GM12878 (cell line): Measurements from ENCODE around the gene UQCRH.

Experiments used
- CREB1 ChIP-seq: IDR thresholded peaks from 2 replicates; pipeline ENCODE4 v1.6.1; 2012; ENCODE audit warnings: low read depth, mild to moderate bottlenecking, inconsistent platforms
- IRF4 ChIP-seq: IDR thresholded peaks from 2 replicates; pipeline ENCODE4 v1.6.1; 2011; ENCODE audit warnings: low read depth, low read length
- POLR2A ChIP-seq: IDR thresholded peaks from 2 replicates; pipeline ENCODE4 v1.6.1; 2011; ENCODE audit warnings: low read depth, mild to moderate bottlenecking, low read length
- TARDBP ChIP-seq: IDR thresholded peaks from 2 replicates; pipeline ENCODE4 v1.6.1; 2016; ENCODE audit warnings: borderline replicate concordance
- TF ChIP-seq, protein P1 (sequence below): fragments of 450-650 bp; IDR thresholded peaks from 2 replicates; pipeline ENCODE4 v1.6.1; 2018; ENCODE audit warnings: borderline replicate concordance, mild to moderate bottlenecking; ENCODE audit not compliant: partially characterized antibody
- TF ChIP-seq, protein P2 (sequence below), 3 experiments: IDR thresholded peaks in 2 of 3; conservative IDR thresholded peaks in 1 of 3; 2 replicates each; pipeline ENCODE4 v1.5.1; 2011; ENCODE audit warnings: low read depth in 3 of 3, low read length in 3 of 3, mild to moderate bottlenecking in 3 of 3, control low read depth in 2 of 3, moderate library complexity in 2 of 3, inconsistent platforms in 1 of 3, mixed read lengths in 1 of 3; ENCODE audit not compliant: control insufficient read depth in 2 of 3, insufficient read depth in 1 of 3; ENCODE audit errors: extremely low read depth in 1 of 3

GRCh38 chr1:46295306-46295705 is 8.2 kb upstream of the UQCRH start:
- no peak for TF ChIP-seq POLR2A
- no peak for TF ChIP-seq TARDBP
- TF ChIP-seq, protein P1, sequence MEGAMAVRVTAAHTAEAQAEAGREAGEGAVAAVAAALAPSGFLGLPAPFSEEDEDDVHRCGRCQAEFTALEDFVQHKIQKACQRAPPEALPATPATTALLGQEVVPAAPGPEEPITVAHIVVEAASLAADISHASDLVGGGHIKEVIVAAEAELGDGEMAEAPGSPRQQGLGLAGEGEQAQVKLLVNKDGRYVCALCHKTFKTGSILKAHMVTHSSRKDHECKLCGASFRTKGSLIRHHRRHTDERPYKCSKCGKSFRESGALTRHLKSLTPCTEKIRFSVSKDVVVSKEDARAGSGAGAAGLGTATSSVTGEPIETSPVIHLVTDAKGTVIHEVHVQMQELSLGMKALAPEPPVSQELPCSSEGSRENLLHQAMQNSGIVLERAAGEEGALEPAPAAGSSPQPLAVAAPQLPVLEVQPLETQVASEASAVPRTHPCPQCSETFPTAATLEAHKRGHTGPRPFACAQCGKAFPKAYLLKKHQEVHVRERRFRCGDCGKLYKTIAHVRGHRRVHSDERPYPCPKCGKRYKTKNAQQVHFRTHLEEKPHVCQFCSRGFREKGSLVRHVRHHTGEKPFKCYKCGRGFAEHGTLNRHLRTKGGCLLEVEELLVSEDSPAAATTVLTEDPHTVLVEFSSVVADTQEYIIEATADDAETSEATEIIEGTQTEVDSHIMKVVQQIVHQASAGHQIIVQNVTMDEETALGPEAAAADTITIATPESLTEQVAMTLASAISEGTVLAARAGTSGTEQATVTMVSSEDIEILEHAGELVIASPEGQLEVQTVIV = no peak
- TF ChIP-seq CREB1 = no peak
- TF ChIP-seq, protein P2, sequence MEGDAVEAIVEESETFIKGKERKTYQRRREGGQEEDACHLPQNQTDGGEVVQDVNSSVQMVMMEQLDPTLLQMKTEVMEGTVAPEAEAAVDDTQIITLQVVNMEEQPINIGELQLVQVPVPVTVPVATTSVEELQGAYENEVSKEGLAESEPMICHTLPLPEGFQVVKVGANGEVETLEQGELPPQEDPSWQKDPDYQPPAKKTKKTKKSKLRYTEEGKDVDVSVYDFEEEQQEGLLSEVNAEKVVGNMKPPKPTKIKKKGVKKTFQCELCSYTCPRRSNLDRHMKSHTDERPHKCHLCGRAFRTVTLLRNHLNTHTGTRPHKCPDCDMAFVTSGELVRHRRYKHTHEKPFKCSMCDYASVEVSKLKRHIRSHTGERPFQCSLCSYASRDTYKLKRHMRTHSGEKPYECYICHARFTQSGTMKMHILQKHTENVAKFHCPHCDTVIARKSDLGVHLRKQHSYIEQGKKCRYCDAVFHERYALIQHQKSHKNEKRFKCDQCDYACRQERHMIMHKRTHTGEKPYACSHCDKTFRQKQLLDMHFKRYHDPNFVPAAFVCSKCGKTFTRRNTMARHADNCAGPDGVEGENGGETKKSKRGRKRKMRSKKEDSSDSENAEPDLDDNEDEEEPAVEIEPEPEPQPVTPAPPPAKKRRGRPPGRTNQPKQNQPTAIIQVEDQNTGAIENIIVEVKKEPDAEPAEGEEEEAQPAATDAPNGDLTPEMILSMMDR (IDR thresholded peaks at IDR 0.05 in 2 of 3, conservative IDR thresholded peaks at IDR 0.05 in 1 of 3; ENCODE audit: control insufficient read depth in 2 of 3, extremely low read depth in 1 of 3, insufficient read depth in 1 of 3, low read depth in 3 of 3, low read length in 3 of 3) = no peak
- TF ChIP-seq IRF4 = no peak
